Fibroblast of villous mesenchyme (primary cell): ENCODE measurements around the gene NCBP3. TPM values are rescaled to one million over a fixed set of nuclear protein-coding genes. Genes with fewer than 3 reads are reported as not detected.

Experiments used
- DNase-seq: peaks from one replicate; pipeline ENCODE4 v3.0.0-alpha.2; 2010; ENCODE audit warnings: low read depth
- H3K4me3 ChIP-seq: 2 replicates; pipeline ENCODE4 v1.5.1; 2011; ENCODE audit warnings: low read depth, mild to moderate bottlenecking, low read length
- CTCF ChIP-seq: IDR thresholded peaks from 2 replicates; pipeline ENCODE4 v1.5.1; 2012; ENCODE audit warnings: low read depth, mild to moderate bottlenecking, low read length; ENCODE audit not compliant: insufficient read depth
- total RNA-seq: library from RNA; depleted of rRNA; stranded (reverse); fragments of >200 nt; gene quantifications from 2 replicates; pipeline ENCODE4 v1.2.3, GENCODE V29; 2012

NCBP3 gene
- total RNA-seq, 1 donor: 26.3 TPM

GRCh38 chr17:3761918-3762380 is 84.1 kb downstream of the NCBP3 start:
- DNase-seq: no peak
- H3K4me3 ChIP-seq: no peak overlapping the region
- no peak for TF ChIP-seq CTCF

- H3K4me3 ChIP-seq: no peak overlapping the region
- DNase-seq: no peak
- TF ChIP-seq CTCF: no peak
Observed at GRCh38 chr17:3761036-3761917, 84.8 kb downstream of the NCBP3 start.

DNA sequence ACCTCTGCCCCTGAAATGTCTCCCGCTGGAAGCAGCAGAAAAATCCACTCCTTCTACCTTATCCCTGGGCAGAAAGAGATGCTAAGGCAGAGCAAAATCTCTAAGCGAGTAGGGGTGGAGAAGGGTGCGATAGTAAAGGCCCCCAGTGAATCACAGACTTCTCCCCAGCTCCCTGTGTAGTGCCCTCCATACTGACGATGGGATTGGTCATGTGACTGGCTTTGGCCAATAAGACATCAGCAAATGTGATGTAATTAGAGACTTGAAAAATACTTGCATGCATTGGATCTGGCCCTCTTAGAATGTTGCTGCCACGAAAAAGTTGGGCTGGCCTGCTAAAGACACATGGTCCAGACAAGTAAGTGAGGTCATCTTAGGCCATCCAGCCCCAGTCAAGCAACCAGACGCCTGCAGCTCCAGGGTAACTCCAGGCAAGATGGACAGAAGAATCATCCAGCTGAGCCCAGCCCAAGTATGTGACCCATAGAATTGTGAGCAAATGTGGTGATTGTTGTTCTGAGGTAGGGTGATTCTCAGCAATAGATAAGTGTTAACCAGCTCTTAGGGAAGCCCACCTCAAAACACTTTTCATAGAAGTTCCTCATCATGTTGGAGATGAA is 86.3 kb downstream of the NCBP3 start:
- DNase-seq: no peak
- TF ChIP-seq CTCF: no peak

GRCh38 chr17:3755335-3756030 is 90.6 kb downstream of the NCBP3 start:
- DNase-seq: no peak
- TF ChIP-seq CTCF: no peak

More for the DNA sequence above, 86.3 kb downstream of the NCBP3 start:
- no peak overlapping the region for H3K4me3 ChIP-seq

GRCh38 chr17:3754458-3755334 is 91.3 kb downstream of the NCBP3 start:
- no peak overlapping the region for H3K4me3 ChIP-seq
- TF ChIP-seq CTCF: no peak
- no peak for DNase-seq

More at GRCh38 chr17:3755335-3756030, 90.6 kb downstream of the NCBP3 start:
- no peak overlapping the region for H3K4me3 ChIP-seq

GRCh38 chr17:3754066-3754457 is 92.0 kb downstream of the NCBP3 start:
- no peak for TF ChIP-seq CTCF
- H3K4me3 ChIP-seq: no peak overlapping the region
- DNase-seq: no peak
